ENCODE measurements around the gene IGSF3.

IGSF3 gene
- total RNA-seq, result 0.29 to 3.3 (median 0.80) reads per million in 4 experiments

DNA sequence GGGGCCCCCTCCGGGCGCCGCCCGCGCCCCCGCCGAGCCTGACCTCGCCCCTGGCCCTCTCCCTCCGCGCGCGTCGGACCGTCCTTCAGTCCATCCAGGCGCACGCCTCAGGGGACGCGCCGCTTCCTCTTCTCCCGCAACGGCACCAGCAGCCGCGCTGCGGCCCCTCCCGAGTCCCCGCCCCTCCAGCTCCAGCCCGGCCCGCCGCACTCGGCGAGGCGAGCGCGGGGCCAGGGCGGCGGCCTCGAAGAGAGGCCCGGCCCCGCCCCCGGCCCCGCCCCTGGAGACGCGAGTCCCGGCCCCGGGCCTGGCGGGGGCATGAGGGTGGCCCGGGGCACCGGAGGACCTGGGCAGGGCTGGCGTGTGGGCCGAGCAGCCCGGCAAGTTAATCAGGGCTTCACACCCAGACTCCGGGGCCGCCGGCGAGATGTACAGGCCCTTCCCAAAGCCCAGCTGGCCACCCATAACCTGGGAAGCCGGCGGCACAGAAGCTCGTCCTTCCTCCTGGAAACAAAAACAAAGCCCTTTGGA lies at the start of gene IGSF3:
IGSF3 (minus strand) TSS at position 159 of the 531 bp plus-strand sequence. CDS start 1,407 bp downstream, outside the sequence.
- no peak for DNase-seq

DNA sequence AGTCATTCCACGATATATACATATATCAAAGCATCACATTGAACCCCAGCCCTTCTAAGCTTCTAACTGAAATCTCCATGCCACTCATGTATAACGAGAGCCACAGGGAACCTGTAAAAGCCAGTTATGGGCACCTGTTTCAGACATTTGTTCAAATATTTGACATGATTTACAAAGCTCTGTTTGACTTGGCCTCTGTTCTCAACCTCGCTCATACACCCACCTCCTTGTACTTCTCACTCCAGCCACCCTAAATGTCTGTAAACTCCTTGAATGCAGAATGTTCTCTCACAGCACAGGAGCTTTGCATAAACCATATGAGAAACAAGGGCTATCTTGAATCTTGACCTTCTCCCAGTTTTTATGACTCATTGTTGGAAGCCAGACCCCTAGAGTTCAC lies 49.8 kb upstream of the IGSF3 start:
- no peak for DNase-seq

DNA sequence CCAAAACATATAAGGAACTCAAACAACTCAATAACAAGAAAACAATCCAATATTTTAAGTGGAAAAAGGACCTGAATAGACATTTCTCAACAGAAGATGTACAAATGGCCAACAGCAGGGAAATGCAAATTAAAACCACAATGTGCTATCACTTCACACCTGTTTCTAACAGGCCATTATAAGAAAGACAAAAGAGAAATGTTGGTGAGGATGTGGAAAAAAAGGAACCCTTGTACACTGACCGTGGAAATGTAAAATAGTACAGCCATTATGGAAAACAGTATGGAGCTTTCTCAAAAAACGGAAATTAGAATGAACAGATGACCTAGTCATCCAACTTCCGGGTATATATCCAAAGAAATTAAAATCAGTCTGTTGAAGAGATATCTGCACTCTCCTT lies 48.9 kb upstream of the IGSF3 start:
- no peak for DNase-seq

DNA sequence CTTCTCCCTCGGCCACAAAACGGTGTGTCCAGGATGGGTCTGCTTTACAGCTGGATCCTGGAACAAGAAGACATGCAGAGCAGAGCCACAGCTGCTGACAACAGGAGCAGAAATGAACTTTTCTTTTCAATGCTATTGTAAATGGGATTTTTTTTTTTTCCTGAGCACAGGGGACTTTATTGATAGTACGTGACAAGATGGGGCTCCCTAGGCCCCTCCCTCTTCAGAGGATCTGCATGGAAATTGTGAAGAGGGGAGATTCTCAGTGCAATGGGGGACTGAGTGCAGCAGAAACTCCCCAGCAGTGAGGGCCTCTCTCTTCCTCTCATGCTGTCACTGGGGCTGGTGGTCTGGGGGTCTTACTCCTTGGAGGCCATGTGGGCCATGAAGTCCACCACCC lies 45.9 kb upstream of the IGSF3 start:
- DNase-seq, result no peak

DNA sequence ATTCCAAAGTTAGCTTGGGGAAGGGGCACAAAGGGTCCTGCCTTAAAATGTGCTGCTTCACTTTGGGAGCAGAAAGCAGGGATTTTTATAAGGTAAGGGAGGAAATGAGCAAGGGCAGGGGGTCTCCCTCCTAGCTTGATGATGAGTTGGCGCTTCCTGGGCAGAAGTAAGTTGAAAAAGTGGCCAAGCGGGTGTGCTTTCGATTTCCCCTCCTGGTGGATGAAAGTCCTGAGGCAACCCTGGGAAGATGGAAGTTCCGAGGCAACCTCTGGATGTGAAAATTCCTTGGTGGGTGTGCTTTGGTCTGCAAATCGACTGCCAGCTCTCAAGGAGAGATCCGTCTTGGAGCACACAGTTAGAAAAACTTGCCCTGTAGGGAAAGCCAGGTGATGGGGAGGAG lies 45.0 kb upstream of the IGSF3 start:
- no peak for DNase-seq

DNA sequence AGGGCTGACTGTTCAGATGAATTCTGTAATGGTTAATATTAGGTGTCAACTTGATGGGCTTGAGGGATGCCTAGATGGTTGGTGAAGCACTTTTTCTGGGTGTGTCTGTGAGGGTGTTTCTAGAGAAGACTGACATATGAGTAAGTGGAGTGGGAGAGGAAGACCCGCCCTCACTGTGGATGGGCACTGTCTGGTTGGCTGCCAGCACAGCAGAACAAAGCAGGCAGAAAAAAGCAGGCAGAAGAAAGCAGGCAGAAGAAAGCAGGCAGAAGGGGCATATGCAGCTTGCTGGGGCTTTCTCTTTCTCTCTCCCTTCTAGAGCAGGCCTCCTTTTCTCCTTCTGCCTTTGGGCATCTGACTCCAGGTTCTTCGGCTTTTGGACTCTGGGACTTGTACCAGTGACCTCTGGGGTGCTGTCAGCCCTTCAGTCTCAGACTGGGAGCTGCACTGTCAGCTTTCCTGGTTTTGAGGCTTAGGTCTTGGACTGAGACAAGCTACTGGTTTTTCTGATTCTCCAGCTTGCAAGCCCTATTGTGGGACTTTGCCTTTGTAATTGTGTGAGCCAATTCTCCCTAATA lies 43.8 kb upstream of the IGSF3 start:
- DNase-seq, result no peak

DNA sequence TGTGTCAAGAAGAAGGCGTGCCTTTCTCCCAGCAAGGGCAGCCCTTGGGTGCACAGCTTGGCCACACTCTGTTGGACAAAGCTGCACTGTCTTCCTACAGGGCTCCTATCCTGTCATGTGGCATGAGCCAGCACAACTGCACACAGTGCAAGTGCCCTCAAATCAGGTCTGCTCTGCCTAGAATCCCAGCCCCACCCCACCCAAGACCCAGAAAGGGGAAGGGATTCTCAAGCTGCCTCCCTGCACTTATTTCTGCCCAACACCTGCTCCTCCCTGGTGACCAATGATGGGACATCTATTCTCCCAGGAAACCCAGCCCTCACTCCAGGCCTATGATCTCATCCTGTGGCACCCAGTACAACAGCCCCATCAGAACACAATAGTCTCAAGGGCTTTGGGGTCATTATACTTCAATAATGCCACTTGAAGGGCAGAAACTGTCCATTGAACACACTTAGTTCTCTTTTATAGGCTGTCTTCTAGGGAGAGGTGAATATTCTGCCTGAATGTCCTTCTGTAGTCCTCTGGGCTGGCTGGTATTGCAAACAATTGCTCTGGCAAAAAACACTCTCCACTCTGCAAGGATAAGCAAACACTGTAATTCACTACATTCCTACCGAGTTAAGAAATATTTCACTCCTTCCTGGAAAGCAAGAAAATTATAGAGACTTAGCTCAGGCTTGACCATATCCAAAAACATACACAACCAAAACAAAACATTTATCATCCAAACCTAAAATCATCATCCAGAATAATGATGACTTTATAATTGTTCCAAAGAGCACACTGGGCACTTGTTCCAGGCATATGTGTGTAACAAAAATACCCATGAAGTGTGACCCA lies 43.1 kb upstream of the IGSF3 start:
- no peak for DNase-seq

DNA sequence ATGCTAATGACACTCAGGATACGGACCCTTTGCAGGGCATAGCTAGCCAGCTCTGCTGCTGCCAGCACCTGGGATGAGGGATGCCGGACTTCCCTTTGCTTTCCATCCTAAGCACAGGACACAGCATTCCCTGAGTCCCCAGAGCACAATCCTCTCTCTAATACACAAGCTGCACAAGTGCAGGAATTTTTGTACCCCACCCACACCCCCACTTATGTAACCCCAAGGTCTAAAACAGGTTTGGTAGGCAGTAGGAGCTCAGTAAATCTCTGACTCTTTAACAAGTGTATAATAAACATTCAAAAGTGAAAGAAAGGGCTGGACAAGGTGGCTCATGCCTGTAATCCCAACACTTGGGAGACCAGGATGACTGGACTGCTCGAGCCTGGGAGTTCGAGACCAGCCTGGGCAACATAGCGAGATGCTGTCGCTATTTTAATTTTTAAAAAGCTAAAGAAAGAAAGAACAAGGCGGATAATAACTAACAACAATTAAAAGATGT lies 42.2 kb upstream of the IGSF3 start:
- DNase-seq, result no peak

DNA sequence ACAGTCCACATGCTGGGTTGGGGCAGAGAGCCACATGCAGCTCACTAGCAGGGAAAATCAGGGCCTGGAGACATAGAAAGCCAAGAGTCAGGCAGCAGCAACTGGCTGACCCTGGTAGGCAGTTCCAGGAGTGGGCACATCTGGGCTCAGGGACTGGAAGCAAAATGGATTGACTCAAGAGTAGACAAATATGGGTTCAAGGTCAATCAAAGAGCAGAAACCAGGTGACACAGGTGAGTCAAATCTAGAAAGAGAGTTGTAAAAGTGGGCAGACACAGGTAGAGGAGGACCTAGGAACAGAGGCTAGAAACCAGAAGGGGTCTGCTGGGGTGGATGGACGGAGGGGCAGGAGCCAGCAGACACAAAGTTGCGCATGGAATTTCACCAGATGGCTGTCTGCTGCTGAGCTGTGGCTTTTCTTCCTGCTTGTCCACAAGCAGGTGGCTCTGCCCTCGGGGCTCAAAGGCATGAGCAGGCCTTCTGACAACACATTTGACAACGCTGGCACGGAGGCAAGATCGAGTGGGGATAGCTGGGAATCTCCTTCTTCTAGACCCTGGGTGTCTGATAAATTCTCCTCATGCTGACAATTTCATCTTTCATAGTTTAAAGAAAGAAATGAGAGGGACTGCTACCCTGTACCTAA lies 40.8 kb upstream of the IGSF3 start:
- no peak for DNase-seq

DNA sequence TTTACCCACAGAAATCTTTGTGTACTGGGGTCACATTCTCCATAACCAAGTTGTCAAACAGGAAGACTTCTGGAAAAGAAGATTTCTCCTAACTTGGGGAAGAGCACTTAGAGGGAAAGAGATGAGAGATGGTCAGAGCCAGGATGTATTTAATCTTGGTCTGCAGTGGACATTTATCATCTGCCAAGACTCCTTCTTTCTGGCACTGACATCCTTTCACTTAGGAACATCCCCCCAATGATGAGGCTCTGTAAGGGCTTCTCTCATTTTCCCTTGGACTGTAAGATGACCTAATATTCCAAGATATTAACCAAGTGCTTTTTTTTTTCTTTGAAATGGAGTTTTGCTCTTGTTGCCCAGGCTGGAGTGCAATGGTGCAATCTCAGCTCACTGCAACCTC lies 39.3 kb upstream of the IGSF3 start:
- no peak for DNase-seq

DNA sequence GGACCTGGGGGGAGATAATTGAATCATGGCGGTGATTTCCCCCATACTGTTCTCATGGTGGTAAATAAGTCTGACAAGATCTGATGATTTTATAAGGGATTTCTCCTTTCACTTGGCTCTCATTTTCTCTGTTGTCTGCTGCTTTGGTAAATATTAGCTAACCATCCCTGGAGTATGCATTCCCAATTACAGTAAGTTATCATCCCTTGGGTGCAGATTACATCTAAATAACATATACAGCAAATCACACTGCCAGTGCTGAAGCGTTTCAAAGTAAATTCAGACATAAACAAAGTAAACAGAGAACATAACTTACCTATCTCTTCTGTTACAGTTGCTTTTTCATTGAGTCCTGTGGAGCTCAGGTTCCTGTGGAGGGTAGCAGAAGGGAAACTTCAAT lies 38.6 kb upstream of the IGSF3 start:
- DNase-seq, result no peak

DNA sequence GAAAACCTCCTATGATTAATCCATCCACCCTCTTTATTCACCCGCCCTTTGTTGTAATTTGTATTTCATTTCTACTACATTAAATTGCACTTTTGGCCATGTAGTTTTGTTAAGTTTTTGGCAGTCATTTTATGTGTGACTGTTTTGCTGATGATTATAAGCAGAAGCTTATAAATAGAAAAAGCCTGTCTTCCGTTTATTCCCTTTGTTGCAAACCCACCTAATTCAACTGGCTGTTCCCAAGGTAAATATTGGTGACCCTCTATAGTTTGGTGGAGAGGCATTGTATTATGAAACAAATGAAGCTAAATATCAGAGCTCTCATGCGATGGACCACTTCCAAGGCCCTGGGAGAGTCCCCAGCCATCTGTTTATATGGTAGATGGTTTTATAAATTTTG lies 36.7 kb upstream of the IGSF3 start:
- no peak for DNase-seq

DNA sequence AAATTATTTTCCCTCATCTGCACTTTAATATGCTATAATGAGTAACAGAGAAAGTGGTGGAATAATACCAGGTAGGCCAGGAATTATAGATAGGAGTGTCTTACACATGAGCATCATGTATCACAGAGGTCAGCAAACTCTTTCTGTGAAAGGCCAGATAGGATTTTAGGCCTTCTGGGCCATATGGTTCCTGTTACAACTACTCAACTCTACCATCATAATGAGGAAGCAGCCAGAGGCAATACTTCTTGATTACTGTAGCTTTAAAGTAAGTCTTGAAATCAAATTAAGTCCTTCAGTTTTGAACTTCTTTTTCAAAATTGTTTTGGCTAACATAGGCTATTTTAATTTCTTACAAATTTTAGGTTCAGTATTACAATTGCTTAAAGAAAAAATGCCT lies 32.1 kb upstream of the IGSF3 start:
- no peak for DNase-seq

DNA sequence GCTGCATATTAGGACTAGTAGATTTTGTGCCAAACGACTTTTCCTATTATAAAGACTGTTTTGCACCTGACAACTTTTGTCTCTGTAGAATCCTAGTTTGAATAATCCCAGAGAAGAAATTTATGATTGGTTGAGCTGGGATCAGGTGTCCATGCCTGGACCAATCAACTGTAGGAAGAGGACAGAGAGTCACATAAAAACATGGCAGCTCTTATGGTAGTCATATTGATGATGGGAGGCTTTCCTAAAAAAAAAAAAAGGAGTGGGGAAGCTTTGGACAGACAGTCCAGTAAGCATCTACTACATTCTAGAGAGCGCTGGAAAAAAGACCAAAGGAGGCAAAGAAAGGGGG lies 30.7 kb upstream of the IGSF3 start:
- no peak for DNase-seq

DNA sequence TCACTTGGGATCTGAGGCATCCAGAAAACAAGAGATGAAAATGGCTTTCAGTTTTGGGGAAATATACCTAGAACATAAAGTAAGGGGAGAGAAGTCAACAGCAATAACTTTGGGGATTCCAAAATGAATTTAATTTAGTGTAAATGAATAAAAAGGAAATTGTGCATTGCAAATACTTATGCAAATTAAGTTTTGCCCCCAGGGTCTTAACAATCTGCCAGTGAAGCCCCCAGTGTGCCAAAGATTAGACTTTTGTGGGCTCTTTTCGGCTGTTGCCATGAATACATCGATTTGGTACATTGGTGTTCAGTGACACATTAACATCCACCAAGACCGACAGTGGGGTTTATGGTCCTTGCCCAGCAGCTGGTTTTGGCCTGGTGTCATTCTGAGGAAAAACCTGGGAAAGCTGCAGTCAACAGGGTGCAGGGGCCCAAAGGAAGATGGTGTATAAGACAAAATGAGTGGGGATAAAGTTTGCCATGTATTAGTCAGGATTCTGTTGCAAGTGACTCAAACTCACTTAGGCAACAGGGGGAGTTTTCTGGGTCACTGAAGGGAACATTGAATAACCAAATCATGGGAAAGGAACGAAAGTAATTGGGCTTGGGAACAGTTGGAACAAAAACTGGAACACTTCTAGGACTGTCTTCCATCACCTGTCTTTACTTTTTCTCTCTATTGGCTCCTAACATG lies 30.2 kb upstream of the IGSF3 start:
- DNase-seq, result no peak

DNA sequence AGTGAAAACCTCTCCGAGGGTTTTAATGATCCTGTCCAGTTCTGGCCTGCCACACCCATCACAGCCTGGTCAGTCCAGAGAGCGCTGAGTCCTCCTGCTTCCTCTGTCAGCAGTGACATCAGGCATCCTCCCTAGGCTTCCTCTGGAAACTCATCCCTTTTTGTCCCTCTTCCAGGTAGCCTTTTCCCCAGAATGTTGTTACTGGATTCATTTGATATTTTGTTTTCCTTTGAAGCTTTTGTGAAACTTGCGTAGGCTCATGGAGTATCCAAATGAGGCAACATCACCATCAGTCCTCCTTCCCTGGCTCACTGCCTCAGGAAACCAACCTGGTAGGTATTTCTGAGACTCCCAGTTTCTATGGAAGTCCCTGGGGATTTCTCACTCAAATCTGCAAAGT lies 27.0 kb upstream of the IGSF3 start:
- DNase-seq, result no peak

DNA sequence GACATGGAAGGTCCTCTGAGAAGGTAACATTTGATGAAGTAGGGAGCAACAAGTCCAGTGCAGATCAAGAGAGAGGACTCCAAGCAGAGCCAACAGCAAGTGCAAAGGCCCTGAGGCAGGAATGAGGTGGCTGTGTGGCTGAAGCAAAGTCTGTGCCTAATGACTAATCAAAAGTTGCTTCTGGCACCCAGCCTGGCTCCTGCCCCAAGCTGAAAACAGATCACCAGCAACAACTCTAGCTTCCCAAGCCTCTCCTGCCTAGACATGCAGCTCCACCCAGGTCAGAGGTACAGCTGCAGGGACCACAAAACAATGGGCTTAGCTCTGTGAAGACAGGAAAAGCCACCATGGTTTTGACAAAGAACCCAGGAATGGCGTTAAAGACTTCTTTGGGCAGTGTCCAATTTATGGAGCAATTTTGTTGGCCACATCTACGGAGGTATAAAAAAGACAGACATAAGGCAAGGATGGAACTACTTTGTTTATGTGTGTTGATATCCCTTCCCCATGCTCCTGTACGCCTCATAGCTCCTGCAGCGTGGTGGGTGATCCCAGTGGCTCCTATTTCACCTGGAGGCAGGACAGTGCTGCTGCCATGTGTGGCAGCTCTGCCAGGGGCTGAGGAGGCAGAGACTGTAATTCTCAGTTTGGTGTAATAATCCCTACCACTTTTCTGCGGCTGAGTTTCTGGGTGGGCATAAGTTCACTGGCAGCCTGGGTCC lies 26.4 kb upstream of the IGSF3 start:
- DNase-seq, result no peak

DNA sequence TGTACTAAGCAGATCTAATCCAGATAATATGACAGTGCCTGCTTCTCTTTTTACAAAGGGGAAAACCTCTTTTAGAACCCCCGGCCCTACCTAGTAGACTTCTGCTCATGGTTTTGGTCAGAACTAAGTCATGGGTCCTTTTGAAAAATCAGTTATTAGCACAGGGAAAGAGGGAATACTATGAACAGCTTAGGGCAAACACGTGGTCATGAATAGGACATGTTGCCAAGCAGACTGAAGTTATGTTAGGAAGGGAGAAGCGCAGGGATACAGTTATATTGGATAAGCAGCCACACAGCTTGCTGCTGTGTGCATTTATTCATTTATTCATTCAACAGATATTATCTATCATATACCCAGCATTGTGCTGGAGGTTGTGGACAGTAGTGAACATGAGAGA lies 25.3 kb upstream of the IGSF3 start:
- DNase-seq, result no peak

DNA sequence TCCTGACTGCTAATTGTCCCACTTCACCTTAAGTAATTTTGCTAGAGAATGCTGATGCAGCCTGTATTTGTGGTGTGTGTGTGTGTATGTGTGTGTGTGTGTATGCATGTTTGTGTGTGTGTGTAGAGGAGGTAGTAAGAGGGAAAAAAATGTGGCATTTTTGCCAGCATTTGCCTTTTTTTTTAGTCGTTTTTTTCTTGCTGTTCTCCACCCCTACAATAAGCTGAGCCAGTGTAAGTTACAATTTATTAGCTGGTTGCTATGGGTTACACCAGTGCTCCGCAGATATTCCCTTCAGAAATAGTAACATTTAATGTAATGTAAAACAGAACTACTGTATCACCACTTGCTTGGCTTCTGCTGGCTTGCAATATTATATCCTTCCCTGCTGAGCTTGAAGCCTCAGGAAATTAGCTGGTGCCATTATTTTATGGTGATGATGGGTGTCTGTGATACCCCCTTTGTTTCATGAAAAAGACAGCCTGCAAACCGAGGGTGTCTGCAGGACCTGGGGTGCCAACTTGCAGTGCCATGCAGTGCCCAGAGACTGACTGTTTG lies 23.4 kb upstream of the IGSF3 start:
- no peak for DNase-seq

DNA sequence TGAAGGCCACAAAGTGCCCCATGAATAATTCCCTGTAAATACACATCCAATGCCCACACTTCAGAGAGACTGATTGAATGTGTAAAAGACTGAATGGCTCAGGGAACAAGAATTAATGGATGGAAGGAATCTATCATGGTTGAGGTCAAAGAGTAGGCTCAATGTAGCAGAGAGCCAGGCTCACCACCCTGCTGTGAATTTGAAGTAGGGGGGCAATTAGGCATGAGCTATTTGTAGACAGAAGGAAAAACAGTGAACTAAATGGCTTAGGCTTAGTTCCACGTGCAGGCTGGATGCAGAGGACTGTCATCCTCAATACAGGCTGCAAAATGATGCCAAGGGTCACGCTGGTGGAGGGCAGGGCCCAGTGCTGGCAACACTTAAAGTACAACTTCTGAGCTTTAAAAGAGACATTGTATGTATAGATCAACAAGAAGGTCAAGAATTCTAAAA lies 22.9 kb upstream of the IGSF3 start:
- DNase-seq, result no peak

DNA sequence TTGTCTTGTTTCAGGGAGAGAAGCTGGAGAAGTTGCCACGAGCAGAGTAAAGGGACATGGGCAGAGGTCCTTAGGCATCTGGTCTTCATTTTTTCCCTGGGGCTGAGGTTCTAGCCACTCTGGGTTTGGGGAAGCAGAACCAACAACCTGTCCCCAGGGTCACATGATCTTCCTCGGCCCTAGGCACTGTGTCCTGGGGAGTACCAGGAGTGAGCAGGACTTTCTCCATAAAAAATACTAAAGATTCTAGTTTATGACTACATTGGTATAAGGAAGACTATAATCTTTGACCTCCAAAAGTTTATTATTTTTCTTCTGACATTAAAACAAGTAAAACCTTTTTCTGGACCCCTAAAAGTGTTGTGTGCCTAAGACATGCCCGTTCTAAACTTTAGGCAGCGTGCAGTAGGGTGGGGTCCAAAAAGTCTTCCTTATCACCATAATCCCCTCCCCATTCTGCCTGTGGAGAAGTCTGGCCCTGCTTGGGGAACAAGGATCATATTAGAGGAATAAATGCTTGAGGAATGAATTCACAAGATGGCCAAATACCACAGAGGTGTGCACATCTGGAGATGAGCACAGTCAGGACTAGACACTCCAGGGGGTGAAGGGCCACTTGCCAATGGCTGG lies 19.3 kb upstream of the IGSF3 start:
- no peak for DNase-seq

DNA sequence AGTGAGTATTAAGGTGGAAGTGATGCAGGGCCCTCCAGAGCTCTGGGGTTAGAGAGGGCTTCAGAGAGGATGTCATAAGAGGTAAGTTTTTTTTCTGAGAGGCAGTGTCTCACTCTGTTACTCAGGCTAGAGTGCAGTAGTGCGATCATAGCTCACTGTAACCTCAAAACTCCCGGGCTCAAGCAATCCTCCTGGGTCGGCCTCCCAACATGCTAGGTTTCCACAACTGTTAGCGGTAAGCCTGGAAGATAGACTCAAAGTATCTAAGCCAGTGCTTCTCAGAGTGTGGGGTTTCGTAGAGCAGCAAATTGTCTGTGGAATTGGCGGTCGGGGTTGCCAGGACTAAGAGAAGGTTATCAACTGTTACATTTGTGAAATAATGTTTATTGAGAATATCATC lies 18.6 kb upstream of the IGSF3 start:
- DNase-seq, result no peak
